HCEC 1CT (cell line): ENCODE results near the gene CDH12.

Experiments used
- DNase-seq: peaks from one replicate; pipeline ENCODE4 v3.0.0-alpha.2; 2017

CDH12 gene

GRCh38 chr5:22757776-22758175, 95.4 kb downstream of the CDH12 start:
- no peak for DNase-seq

GRCh38 chr5:22754155-22754554, 99.0 kb downstream of the CDH12 start:
- DNase-seq: no peak

GRCh38 chr5:22751536-22751935, 101.6 kb downstream of the CDH12 start:
- no peak for DNase-seq

- no peak for DNase-seq
Observed at GRCh38 chr5:22736443-22737003, 116.6 kb downstream of the CDH12 start.

- DNase-seq: no peak
Observed at GRCh38 chr5:22734907-22735306, 118.2 kb downstream of the CDH12 start.

GRCh38 chr5:22728610-22729009, 124.5 kb downstream of the CDH12 start:
- no peak for DNase-seq

- no peak for DNase-seq
Observed at GRCh38 chr5:22722491-22722890, 130.7 kb downstream of the CDH12 start.

GRCh38 chr5:22722056-22722455, 131.1 kb downstream of the CDH12 start:
- no peak for DNase-seq

- no peak for DNase-seq
Observed at GRCh38 chr5:22719842-22720241, 133.3 kb downstream of the CDH12 start.

- no peak for DNase-seq
Observed at GRCh38 chr5:22710660-22711059, 142.5 kb downstream of the CDH12 start.

- DNase-seq: no peak
Observed at GRCh38 chr5:22709743-22710142, 143.4 kb downstream of the CDH12 start.

GRCh38 chr5:22708770-22709328, 144.3 kb downstream of the CDH12 start:
- DNase-seq: no peak

- no peak for DNase-seq
Observed at GRCh38 chr5:22706901-22707300, 146.2 kb downstream of the CDH12 start.

- DNase-seq: no peak
Observed at GRCh38 chr5:22699319-22699718, 153.8 kb downstream of the CDH12 start.

GRCh38 chr5:22693121-22693520, 160.0 kb downstream of the CDH12 start:
- DNase-seq: no peak

- no peak for DNase-seq
Observed at GRCh38 chr5:22683050-22683449, 170.1 kb downstream of the CDH12 start.

GRCh38 chr5:22678886-22679285, 174.3 kb downstream of the CDH12 start:
- DNase-seq: no peak

- DNase-seq: no peak
Observed at GRCh38 chr5:22673131-22673530, 180.0 kb downstream of the CDH12 start.

GRCh38 chr5:22669345-22669744, 183.8 kb downstream of the CDH12 start:
- no peak for DNase-seq

- DNase-seq: no peak
Observed at GRCh38 chr5:22665801-22666200, 187.3 kb downstream of the CDH12 start.

- DNase-seq: no peak
Observed at GRCh38 chr5:22663134-22663533, 190.0 kb downstream of the CDH12 start.

GRCh38 chr5:22662391-22662790, 190.8 kb downstream of the CDH12 start:
- DNase-seq: no peak

- DNase-seq: no peak
Observed at GRCh38 chr5:22651355-22651754, 201.8 kb downstream of the CDH12 start.

GRCh38 chr5:22650511-22650910, 202.6 kb downstream of the CDH12 start:
- DNase-seq: no peak

GRCh38 chr5:22649074-22649473, 204.1 kb downstream of the CDH12 start:
- DNase-seq: no peak
